HK-2 (cell line): ENCODE data around the gene STAP2.
"Not testable (repeated sequence)": the region's sequence is repeated elsewhere in the genome, so short reads cannot be mapped to it uniquely, and the experiment has no call there.

Source experiments
- DNase-seq: peaks from one replicate; pipeline ENCODE4 v3.0.0-alpha.2; 2018; ENCODE audit not compliant: unreplicated experiment

The STAP2 gene

GRCh38 chr19:4298810-4299550 lies 39.6 kb downstream of the STAP2 start:
- no peak for DNase-seq

GRCh38 chr19:4297901-4298809 lies 40.5 kb downstream of the STAP2 start:
- DNase-seq: no peak

- no peak for DNase-seq
These were observed 42.5 kb downstream of the STAP2 start for GRCh38 chr19:4295972-4296771.

- no peak for DNase-seq
These were observed 44.2 kb downstream of the STAP2 start for GRCh38 chr19:4294389-4294788.

- no peak for DNase-seq
These were observed 46.1 kb downstream of the STAP2 start for GRCh38 chr19:4292515-4292914.

GRCh38 chr19:4291184-4291732 lies 47.4 kb downstream of the STAP2 start:
- no peak for DNase-seq

GRCh38 chr19:4288091-4288777 lies 50.4 kb downstream of the STAP2 start:
- no peak for DNase-seq

- not testable (repeated sequence) for DNase-seq
These were observed 52.5 kb downstream of the STAP2 start for GRCh38 chr19:4286141-4286540.

- DNase-seq: no peak
These were observed 53.7 kb downstream of the STAP2 start for GRCh38 chr19:4284974-4285373.

GRCh38 chr19:4284176-4284958 lies 54.3 kb downstream of the STAP2 start:
- DNase-seq: no peak

- no peak for DNase-seq
These were observed 58.9 kb downstream of the STAP2 start for GRCh38 chr19:4279530-4280422.

GRCh38 chr19:4279267-4279529 lies 59.4 kb downstream of the STAP2 start:
- DNase-seq: no peak

GRCh38 chr19:4278419-4279266 lies 60.0 kb downstream of the STAP2 start, which contains the start of gene SHD:
Gene SHD (plus strand): TSS chr19:4279266. CDS start chr19:4280064, 798 bp downstream.
- no peak for DNase-seq

GRCh38 chr19:4278010-4278409 lies 60.6 kb downstream of the STAP2 start:
- no peak for DNase-seq

GRCh38 chr19:4277191-4277696 lies 61.4 kb downstream of the STAP2 start:
- no peak for DNase-seq

GRCh38 chr19:4274321-4274686 lies 64.3 kb downstream of the STAP2 start:
- DNase-seq: not testable (repeated sequence)
